ENCODE results near the gene OR6Y1.

Gene OR6Y1

DNA sequence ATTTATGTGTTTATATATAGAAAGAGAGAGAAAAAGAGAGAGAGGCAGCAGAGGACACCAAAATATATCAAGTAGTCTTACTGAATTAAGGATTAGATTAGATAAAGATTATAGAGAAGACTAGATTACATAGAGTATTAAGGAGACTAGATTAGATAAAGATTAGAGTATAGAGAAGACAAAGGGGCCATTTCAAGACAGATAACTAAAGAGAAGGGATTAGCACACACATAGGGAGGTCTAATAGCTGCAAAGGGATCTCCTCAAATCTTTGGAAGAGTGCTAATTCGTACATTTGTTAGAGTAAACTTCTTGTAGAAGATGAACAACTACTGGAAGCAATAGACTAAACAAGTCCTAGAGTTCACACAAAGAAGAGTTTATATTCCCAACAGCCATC is 34.2 kb downstream of the OR6Y1 start:
- TF ChIP-seq, protein P1, sequence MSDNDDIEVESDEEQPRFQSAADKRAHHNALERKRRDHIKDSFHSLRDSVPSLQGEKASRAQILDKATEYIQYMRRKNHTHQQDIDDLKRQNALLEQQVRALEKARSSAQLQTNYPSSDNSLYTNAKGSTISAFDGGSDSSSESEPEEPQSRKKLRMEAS (IDR thresholded peaks at IDR 0.05; ENCODE audit: low read depth, low read length), result no peak
- H3K4me3 ChIP-seq (ENCODE audit: low read depth, low read length), result no peak overlapping the region
- DNase-seq (ENCODE audit: low read depth), result no peak

DNA sequence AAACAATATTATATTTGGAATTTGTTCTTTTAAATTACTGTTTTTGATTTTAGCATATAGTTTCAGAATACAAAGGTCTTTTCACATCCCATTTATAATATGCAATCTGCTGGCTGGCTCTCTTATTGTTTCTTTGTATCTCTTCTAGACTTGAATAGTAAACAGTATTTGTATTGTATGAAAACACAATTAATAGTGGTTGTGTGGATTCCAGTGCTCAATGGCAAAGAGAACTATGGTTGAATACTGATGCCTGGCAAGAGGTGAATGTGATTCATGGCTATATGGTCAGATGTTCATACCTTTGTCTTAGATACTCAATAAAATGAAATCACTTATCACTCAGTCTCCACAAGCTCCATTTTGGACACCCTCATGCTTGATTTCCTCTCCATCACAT is 37.2 kb downstream of the OR6Y1 start:
- no peak overlapping the region for H3K4me3 ChIP-seq (ENCODE audit: low read depth, low read length)
- TF ChIP-seq MYC (IDR thresholded peaks at IDR 0.05; ENCODE audit: low read depth, low read length) (no peak), POLR2A (IDR thresholded peaks at IDR 0.05; ENCODE audit: extremely low read depth, insufficient read length) (no peak)
- TF ChIP-seq, protein P1 (IDR thresholded peaks at IDR 0.05; ENCODE audit: low read depth, low read length), result no peak
- TF ChIP-seq, protein P2, sequence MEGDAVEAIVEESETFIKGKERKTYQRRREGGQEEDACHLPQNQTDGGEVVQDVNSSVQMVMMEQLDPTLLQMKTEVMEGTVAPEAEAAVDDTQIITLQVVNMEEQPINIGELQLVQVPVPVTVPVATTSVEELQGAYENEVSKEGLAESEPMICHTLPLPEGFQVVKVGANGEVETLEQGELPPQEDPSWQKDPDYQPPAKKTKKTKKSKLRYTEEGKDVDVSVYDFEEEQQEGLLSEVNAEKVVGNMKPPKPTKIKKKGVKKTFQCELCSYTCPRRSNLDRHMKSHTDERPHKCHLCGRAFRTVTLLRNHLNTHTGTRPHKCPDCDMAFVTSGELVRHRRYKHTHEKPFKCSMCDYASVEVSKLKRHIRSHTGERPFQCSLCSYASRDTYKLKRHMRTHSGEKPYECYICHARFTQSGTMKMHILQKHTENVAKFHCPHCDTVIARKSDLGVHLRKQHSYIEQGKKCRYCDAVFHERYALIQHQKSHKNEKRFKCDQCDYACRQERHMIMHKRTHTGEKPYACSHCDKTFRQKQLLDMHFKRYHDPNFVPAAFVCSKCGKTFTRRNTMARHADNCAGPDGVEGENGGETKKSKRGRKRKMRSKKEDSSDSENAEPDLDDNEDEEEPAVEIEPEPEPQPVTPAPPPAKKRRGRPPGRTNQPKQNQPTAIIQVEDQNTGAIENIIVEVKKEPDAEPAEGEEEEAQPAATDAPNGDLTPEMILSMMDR (IDR thresholded peaks at IDR 0.05; ENCODE audit: low read depth, low read length), result no peak
- no peak for DNase-seq (ENCODE audit: low read depth)

DNA sequence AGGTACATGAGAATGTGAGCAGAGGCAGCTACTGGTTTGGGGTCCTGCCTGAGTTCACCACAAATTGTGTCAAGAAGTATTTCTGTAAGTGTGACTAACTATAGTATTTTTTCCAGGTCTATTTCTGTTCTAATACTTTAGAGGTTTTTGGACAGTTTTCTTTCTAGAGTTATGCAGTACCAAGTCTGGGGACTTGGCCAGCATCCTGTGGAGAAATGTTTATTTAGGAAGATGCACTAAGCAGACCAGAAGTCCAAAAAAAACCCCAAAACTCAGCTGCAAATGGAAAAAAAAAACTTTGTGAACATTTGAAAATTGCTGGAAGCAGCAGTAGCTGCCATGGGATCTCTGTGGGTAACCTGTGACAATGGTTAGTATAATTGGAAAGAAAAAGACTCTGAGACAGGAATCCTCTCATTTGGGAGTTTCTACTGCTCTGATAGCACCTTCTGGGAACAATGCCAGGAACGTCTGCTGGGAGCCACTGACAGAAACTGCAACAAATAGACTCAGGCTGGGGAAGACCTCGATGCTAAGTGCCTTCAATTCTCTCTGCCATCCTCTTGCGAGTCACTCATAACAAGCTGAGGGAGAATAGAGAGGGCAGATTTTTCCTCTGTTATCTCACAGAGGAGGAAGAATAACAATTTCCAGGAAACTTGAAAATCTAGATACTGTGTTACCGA is 44.6 kb downstream of the OR6Y1 start:
- no peak for DNase-seq (ENCODE audit: low read depth)
- TF ChIP-seq, protein P1 (IDR thresholded peaks at IDR 0.05; ENCODE audit: low read depth, low read length), result no peak
- TF ChIP-seq, protein P2 (IDR thresholded peaks at IDR 0.05; ENCODE audit: low read depth, low read length), result no peak
- TF ChIP-seq POLR2A (IDR thresholded peaks at IDR 0.05; ENCODE audit: extremely low read depth, insufficient read length) (no peak), MYC (IDR thresholded peaks at IDR 0.05; ENCODE audit: low read depth, low read length) (no peak)
- H3K4me3 ChIP-seq (ENCODE audit: low read depth, low read length), result no peak overlapping the region

DNA sequence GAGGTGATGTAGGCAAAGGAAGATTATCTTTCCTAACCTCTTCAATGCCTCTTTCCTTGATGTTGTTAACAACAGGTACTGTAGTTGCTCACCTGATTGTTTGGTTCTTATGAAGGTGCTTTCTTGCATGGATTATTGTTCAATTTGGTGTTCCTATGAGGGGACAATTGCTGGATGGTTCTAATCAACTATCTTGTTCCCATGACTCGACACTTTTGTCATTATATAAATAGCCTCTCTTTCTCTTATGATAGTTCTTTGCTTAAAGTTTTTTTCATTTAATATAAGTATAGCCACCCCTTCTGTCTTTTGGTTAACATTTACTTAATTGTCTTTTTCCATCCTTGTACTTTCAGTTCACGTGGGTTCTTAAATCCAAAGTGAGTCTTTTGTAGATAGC is 46.7 kb downstream of the OR6Y1 start:
- TF ChIP-seq, protein P2 (IDR thresholded peaks at IDR 0.05; ENCODE audit: low read depth, low read length), result no peak
- TF ChIP-seq MYC (IDR thresholded peaks at IDR 0.05; ENCODE audit: low read depth, low read length), result no peak
- TF ChIP-seq POLR2A (IDR thresholded peaks at IDR 0.05; ENCODE audit: extremely low read depth, insufficient read length), result no peak
- TF ChIP-seq, protein P1 (IDR thresholded peaks at IDR 0.05; ENCODE audit: low read depth, low read length), result no peak
- DNase-seq (ENCODE audit: low read depth), result no peak
- no peak overlapping the region for H3K4me3 ChIP-seq (ENCODE audit: low read depth, low read length)

DNA sequence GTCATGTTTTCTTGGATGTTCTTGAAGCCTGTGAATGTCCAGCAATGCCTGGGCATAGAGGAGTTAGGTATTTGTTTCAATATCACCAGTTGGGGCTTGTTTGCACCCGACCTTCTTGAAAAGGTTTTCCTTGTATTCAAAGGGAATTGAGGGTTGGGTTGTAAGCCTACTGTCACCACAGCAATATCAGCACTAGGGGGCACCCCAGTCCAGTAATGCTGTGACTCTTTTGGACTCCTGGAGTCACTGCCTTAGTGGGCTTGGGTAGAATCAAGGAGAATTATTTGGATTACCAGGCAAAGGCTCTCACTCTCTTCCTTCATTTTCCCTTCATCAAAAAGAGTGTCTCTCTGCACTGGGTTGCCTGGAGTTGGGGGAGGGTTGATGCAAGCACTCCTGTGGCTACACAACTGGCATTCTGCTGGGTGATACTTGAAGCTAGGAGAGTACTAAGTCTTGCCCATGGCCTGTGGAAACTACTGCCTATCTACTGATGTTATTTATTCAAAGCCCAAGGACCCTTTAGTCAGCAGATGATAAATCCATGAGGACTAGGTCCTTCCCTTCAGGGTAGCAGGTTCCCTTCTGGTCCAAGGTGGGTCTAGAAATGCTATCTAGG is 47.7 kb downstream of the OR6Y1 start:
- TF ChIP-seq, protein P2 (IDR thresholded peaks at IDR 0.05; ENCODE audit: low read depth, low read length), result peak; percentile 73
- no peak for TF ChIP-seq MYC (IDR thresholded peaks at IDR 0.05; ENCODE audit: low read depth, low read length)
- no peak overlapping the region for H3K4me3 ChIP-seq (ENCODE audit: low read depth, low read length)
- DNase-seq (ENCODE audit: low read depth), result peak; percentile 67

DNA sequence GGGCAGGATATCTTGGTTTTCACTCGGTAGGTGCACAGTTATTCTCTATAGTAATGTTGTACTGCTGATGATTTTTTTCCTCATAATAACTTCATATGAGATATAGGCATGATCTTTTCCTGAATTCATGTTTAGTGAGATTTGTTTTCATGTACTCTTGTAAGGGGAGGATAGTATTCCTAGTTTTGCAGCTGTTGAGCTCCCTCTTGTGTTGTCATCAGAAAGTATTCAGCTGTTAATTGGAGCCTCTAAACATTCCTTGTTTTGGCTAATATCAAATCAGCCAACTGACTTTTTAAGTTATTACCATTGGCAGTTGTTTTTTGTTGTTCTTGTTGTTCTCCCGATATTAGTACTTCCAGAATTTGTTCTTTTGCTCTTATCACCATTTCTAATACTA is 57.8 kb downstream of the OR6Y1 start:
- peak; percentile 58 for DNase-seq (ENCODE audit: low read depth)
- no peak overlapping the region for H3K4me3 ChIP-seq (ENCODE audit: low read depth, low read length)
- TF ChIP-seq, protein P1 (IDR thresholded peaks at IDR 0.05; ENCODE audit: low read depth, low read length), result no peak
- no peak for TF ChIP-seq MYC (IDR thresholded peaks at IDR 0.05; ENCODE audit: low read depth, low read length)
- TF ChIP-seq POLR2A (IDR thresholded peaks at IDR 0.05; ENCODE audit: extremely low read depth, insufficient read length), result no peak
- TF ChIP-seq, protein P2 (IDR thresholded peaks at IDR 0.05; ENCODE audit: low read depth, low read length), result peak; percentile 26

All from NB4 (cell line).